ENCODE data around the gene SLAIN1.

- TF ChIP-seq, protein P1, sequence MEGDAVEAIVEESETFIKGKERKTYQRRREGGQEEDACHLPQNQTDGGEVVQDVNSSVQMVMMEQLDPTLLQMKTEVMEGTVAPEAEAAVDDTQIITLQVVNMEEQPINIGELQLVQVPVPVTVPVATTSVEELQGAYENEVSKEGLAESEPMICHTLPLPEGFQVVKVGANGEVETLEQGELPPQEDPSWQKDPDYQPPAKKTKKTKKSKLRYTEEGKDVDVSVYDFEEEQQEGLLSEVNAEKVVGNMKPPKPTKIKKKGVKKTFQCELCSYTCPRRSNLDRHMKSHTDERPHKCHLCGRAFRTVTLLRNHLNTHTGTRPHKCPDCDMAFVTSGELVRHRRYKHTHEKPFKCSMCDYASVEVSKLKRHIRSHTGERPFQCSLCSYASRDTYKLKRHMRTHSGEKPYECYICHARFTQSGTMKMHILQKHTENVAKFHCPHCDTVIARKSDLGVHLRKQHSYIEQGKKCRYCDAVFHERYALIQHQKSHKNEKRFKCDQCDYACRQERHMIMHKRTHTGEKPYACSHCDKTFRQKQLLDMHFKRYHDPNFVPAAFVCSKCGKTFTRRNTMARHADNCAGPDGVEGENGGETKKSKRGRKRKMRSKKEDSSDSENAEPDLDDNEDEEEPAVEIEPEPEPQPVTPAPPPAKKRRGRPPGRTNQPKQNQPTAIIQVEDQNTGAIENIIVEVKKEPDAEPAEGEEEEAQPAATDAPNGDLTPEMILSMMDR (tag by site-specific recombination; IDR thresholded peaks at IDR 0.05) = no peak
- TF ChIP-seq ZNF184 (tag by site-specific recombination; IDR thresholded peaks at IDR 0.05) = no peak
- TF ChIP-seq, protein P2, sequence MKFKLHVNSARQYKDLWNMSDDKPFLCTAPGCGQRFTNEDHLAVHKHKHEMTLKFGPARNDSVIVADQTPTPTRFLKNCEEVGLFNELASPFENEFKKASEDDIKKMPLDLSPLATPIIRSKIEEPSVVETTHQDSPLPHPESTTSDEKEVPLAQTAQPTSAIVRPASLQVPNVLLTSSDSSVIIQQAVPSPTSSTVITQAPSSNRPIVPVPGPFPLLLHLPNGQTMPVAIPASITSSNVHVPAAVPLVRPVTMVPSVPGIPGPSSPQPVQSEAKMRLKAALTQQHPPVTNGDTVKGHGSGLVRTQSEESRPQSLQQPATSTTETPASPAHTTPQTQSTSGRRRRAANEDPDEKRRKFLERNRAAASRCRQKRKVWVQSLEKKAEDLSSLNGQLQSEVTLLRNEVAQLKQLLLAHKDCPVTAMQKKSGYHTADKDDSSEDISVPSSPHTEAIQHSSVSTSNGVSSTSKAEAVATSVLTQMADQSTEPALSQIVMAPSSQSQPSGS (tag by site-specific recombination; IDR thresholded peaks at IDR 0.05; ENCODE audit: low read depth) = no peak
- TF ChIP-seq ZNF707 (tag by site-specific recombination; IDR thresholded peaks at IDR 0.05) = no peak
Observed at GRCh38 chr13:77733674-77734073, 36.2 kb downstream of the SLAIN1 start.

Measured in HEK293 (cell line).